SK-MEL-5 (cell line): ENCODE measurements around the gene UBE2J1. TPM values are rescaled to one million over a fixed set of nuclear protein-coding genes. Genes with fewer than 3 reads are reported as not detected.

ENCODE experiments used
- DNase-seq: peaks from one replicate; pipeline ENCODE4 v3.0.0-alpha.2; 2016; ENCODE audit warnings: low read depth, low spot score
- in situ Hi-C: cut with HindIII; loops from 2 replicates; pipeline ENCODE4 v1.10.0; 2016; ENCODE audit warnings: low sequenced_read_pairs, high pct_unique_total_duplicates, low pct_unique_long_range_greater_than_20kb
- total RNA-seq: library from RNA; depleted of rRNA; stranded (reverse); fragments of >200 nt; shearing (Covaris generic); gene quantifications from 2 replicates; pipeline ENCODE4 v1.2.3, GENCODE V29; 2014

UBE2J1 gene
- total RNA-seq, 1 experiment from 2014 or later = 46.1 TPM

DNA sequence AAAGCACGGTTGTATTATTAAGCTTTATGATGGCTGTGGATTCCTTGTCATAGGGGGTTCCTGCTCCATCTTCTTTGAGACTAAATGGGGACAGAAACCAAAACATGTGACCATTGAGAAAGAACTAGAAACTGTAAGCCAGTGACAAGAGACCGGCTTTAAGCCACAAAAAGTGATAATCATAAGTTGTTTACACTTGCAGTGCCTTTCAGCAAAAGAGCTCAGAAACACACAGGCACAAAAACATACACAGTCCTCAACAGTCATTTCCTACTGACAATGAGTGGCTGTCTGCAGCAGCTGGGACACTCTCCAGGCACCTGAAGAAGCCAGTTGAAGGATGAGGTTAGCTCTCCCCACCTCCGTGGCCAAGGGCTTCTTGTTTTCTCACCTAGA lies 20.0 kb upstream of the UBE2J1 start:
- in situ Hi-C loops = no loop called here

DNA sequence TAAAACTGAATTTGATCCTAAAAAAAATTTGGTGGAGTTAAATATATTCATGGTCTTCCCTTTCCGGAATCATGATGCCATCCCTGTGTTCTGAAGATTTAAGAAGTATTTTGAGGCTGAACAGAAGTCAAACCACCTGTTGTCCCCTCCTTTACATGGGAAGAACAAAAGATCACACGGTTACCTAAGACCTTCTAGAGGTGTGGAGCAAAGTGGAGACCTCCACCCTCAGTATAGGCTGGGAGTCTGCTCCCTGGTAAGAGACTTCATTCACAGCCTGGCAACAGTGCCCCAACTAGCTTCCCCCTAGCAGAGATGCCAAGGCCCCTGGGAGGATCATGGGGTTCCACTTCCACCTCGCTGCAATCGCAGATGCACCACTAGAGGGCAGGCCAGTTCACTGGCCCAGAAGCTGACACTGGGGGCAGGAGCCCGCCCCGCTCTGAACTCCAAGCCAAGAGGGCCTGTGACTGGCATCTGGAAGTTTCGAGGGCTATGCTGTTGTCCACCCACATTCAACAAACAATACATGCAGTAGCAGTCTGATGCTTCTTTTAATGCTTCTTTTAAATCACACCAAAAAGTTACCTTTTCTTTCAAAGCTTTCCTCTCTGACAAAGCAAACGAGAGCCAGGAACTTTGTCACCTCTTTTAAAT lies 19.5 kb upstream of the UBE2J1 start:
- DNase-seq = peak; percentile 76
- in situ Hi-C loops = no loop called here

More for the DNA sequence above, 20.0 kb upstream of the UBE2J1 start:
- DNase-seq = no peak

DNA sequence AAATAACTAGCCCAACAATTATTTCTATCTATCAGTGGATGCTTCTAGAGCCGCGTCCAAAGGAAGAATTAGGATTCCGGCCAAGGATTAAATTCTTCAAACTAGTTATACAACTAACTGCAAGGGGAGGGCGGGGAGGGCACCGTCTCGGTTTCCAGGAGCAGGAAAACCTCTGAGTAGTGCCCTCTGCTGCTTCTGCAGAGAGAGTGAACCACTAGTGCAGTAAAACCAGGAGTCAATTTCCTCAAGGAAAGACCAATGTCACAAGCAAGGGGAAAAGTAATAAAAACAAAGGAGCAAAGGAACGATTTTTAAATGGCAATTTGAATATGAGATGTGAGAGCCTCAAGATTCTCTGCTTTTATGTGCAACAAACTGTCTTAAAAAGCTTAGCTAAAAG lies 16.5 kb upstream of the UBE2J1 start:
- peak; percentile 52 for DNase-seq
- in situ Hi-C loops = no loop called here

DNA sequence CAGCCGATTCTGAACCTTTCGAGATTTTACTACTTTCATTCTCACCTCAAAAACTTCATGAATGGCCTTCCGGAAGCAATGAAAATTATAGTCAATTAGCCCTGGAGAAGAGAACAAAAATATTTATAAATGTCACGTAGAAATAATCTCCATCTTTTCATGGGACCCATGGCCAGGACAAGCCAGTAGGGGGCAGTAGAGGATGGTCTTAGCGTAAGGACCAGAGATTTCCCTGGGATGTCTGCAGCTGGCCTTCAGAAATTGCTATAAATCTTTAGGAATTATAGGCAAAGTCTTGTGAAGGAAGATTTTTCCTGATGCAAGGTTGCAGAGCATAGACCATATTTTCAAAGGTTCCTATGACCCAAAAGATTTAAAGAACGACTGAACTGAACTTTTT lies 15.6 kb upstream of the UBE2J1 start:
- in situ Hi-C loops = no loop called here
- DNase-seq = peak; percentile 65

DNA sequence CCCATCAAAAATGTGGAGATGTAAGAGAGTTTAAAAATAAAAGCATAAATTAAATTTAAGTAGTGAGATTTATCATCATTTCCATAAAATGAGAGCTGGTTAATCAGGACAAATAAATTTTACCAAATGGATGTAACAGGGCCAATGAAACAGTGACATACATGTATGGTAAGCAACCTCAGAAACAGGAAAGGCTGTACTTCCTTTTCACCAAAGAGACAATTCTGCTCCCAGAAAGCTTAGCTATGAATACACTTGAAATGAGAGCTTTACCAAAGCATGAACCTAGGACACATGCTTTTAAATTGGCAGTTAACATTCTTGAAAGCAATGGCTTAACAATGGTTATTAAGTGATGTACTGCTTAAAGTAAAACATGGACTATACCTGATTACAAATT lies 12.1 kb upstream of the UBE2J1 start:
- in situ Hi-C loops = no loop called here

DNA sequence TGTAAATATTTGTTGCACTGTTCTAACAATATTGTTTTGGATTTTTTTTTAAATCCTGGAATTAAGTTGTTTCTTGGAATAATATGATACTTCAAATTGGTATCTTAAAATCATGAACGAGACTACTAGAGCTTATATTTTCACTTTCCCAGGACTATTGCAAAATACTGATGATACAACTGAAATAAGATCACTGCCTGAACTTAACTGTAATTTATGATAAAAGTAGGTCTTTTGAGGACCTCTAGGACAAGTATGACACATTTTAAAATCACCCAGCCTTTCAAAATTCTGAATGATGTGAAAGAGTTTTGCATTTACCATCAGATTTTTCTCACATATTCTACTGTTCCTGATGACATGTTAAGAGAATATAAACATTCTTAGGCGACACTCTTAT lies 8.6 kb upstream of the UBE2J1 start:
- no peak for DNase-seq
- in situ Hi-C loops = no loop called here

More for the DNA sequence above, 12.1 kb upstream of the UBE2J1 start:
- no peak for DNase-seq

DNA sequence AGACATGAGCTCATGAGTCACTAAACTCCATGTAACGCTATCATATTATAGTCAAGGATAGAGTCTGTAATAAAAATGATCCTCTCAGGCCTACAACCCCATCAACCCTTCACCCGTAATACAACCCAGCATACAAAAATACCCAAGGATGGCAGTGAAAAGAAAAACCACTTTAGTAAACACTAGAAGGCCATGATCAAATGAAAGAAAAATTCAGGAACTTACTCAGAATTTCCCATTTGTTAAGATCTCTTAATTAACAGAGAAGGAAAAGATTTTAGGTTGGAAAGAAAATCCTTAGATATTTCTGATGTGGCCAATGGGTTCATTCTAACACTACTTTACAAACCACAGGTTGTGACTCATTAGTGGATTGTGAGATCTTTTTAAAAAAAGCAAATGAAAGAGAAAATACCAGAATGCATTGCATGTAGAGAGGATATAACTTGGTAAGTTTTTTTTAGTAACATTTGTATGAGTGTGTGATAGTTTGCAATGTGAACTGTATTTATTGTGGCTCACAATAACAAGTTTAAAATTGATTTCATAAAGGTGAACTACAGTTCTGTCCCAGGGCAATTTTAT lies 8.0 kb upstream of the UBE2J1 start:
- in situ Hi-C loops = no loop called here
- peak; percentile 45 for DNase-seq

DNA sequence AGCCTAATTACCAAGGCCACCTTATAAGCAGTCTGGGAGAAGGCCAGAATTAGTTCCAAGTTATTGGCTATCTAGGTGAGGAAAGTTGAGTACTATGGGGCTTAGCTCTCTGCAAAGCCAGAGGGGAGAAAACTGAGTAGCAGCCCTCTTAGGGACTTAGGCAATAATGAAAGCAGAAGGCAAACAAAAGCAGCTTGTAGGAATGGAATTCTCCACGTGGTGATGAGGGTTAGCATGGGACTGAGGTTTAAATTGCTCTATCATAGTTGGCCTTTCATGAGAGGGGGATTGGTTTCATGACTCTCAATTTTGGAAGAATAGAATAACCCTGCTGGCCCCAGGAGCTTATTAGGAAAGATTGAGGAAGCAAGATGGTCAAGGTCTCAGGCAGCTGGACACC lies 7.0 kb upstream of the UBE2J1 start:
- in situ Hi-C loops = no loop called here
- DNase-seq = peak; percentile 96

DNA sequence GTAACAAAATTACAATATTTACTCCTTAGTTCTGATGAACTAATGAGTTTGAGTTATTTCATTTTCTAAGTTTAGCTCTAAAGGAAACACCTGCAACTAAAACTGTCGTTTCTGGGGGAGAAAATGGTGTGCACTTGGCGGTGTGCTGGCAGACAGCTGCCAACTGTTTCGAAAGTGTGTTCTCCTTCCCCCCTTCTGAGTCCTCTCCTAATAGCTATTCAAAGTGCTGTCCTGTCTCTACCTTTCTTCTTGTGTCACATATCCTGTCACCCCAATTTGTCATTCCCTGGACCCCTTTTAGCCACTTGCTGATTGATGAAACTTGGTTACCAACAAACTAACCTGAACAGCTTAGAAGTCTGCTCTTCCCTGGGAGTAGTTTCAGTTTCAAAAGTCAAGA lies 4.9 kb upstream of the UBE2J1 start:
- in situ Hi-C loops = no loop called here
- no peak for DNase-seq

DNA sequence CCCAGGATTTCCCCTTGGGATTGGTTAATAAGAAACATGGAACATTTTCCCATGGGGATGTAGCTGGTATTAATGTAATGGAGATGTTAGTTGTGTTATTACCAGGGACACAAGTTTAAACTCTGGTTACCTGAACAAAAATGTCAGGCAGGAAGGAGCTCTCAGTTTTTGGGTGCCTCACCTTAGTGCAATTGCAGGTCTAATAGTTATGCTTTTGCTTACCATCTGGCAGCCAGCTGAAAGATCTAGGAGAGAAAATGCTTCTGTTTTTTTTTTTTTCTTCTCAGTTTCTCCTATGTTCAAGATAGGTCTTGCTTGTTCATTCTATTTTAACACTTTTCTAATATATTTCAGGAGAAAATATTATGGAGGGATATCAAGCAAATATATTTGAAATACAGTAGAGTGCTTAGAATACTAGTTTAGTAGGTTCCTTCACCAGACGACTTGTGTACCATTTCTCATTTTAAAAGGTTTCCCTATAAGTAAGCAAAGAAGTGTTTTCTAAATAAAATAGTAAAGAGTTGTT lies 4.2 kb upstream of the UBE2J1 start:
- no peak for DNase-seq
- in situ Hi-C loops = no loop called here

DNA sequence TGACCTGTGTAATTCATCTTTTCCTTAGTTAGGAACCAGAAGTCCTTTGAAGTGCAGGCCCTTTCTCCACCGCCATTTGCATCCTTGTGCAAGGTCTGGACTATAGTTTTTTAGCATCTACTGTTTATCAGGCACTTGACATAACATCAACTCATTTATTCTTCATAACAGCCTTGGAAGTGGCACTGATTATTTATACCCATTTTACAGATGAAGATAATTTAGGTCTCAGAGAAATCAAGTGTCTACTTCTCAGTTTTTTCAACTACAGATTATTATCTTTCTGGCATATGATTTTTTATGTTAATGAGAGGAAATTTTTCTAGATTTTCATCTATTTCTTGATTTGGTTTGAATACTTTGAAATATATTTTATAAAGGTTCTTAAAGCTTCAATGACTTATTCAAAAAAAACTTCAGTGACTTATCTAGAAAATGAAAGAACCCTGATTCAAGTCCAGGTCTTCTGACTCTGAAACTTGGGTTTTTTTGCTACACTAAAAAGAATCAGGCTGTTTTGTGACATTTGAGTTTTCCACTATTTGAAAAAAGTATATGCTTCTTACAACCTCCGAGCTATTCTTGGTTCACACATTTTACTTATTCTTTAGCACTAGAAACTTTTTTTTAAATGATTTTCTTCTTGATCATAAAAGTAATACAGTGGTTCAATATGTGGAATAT lies 3.1 kb upstream of the UBE2J1 start:
- DNase-seq = no peak
- in situ Hi-C loops = no loop called here

DNA sequence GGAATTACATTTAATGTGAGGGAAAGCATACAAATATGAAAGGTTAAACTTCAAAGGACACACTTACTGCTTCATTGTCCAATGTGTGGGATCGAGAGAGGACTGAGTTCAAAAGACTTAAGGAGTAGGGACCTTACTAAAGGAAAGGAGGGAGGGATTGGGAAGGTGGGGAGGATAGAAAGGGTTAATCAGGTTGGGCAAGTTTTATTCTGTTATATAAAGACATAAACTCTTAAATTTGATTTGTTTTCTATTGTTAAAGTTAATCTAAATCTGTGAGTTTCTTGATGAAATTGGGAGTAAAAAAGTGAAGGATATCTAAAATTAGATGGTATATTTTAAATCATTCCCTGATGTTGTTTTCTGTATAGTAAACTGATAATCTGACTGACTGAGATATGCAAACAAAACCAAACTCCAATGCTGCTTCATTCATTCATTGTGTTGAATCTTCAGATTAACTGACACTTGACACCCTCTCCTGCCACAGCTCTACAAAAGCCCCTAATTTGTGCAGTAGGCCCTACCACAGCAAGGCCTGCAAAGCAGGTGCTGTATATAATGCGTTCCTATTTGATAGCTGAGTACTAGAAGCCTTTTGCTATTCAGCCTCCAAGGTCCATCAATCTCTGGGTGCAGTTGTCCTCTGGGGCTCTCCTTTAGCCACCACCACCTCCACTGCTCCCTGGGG lies 1.3 kb upstream of the UBE2J1 start:
- DNase-seq = no peak
- in situ Hi-C loops = no loop called here

DNA sequence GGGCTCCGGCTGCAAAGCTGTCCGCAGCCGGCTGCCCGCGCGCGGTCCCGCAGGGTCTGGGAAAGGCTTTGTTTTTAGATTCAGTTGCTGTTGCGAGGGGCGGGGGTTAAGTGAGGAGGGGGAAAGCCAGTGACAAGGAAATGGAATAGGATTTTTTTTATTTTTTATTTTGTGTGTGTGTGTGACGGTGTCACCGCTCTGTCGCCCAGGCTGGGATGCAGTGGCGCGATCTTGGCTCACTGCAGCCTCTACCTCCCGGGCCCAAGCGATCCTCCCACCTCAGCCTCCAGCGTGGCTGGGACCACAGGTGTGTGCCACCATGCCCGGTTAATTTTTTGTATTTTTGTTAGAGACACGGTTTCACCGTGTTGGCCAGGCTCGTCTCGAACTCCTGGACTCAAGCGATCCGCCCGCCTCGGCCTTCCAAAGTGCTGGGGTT lies 615 bp upstream of the UBE2J1 start:
- no peak for DNase-seq
- in situ Hi-C loops = no loop called here

DNA sequence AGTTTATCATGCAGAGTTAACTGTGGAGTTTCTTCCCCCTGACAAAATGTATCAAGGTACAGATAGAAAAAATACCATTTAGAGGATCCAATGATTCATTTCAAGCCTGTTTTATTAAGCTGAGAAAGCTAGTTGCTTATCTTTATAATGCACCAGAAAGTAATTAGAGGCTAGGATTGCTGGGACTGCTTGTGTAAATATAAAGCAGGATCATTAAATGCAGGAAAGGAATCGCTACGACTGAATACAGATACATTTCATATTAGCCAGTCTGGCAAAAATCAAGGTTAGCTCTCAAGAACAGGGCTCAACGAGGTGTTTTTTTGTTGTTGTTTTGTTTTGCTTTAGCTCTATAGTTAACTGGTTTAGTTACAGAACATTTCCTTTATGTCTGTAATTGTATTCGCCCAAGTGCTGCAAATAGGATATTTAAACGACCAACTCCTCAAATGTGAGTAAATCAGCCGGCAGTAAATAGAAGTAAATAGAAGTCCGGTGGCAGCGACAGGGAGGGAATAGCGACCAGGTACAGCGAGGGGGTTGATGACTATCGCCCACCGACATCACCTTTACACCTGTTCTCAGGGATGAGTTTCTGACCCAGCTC lies 748 bp downstream of the UBE2J1 start:
- in situ Hi-C loops = no loop called here
- no peak for DNase-seq

DNA sequence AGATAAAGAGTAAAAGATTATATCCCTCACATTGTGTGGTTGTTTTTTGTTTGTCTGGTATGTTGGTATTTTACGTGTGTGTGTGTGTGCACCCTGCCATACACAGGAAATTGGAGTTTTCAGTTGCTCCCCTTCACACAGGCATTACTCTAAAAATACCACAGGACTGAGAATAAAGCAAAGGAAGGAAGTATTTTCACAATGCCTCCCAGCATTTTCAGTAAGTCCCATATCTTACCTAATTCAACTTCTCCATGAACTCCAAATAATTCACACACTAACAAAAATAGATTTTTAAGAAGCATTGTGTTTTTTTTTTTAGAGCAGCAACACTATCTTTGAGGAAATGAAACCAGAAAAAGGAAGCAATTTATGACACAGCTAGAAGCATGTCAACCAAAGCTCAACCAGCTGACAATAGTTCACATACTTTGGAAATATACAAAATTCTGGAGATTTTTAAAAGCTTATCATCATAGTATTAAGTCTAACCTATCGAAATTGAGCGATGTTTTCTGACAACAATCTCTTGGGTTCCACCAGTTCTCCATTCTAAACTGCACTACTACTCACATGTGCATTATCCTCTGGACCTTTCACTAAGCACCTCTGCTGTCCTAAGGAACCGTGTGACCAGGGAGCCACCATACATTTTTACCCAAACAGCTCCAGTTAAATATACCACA lies 2.1 kb downstream of the UBE2J1 start:
- DNase-seq = no peak
- in situ Hi-C loops = no loop called here

DNA sequence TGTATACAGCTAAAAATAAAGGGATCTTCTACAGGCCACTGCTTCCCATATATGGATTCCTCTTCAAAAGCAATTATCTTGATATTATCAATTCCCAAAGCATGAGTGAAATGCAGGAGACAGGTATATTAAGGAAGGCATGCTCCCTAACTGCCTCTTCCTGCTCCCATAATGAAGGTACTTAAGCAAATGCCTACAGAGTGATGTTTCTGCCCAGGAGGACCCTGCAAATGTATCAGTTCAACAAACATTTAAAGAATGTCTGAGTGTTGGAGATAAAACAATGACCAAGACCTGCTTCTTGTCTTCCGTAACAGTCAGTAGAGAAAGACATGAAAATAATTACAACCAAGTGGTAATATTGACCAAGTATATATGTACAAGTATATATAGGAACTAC lies 4.2 kb downstream of the UBE2J1 start:
- in situ Hi-C loops = no loop called here
- no peak for DNase-seq

DNA sequence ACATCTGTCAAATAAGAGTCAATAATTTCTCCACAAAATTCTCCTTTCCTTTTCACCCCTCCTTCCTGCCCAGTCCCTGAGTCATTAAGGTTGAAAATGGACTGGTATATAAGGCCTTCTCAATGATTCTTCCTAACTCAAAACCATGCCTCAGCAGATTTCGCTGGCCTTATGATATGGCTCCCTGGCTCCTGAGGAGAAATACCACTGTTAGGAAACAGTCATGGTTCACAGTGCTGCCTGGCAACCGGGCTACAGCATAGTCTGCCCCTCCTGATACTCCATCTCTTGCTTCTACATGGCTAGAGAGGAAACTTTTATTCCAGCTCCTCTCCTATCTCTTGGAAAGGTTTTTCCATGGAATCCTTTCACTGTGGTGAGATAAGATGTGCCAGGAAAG lies 4.7 kb downstream of the UBE2J1 start:
- in situ Hi-C loops = no loop called here
- peak; percentile 20 for DNase-seq
